Neural cell (in vitro differentiated cells): ENCODE data around the gene SPATA2. TPM values are rescaled to one million over a fixed set of nuclear protein-coding genes. Genes with fewer than 3 reads are reported as not detected.
"Not testable (repeated sequence)": the region's sequence is repeated elsewhere in the genome, so short reads cannot be mapped to it uniquely, and the experiment has no call there.

ENCODE experiments used
- H2AFZ ChIP-seq: fragments of 200-600, 300-800 bp; sonication (generic), shearing (Covaris generic); 2 replicates; pipeline ENCODE4 v1.6.0; 2014; ENCODE audit warnings: low read depth, mild to moderate bottlenecking, antibody characterized with exemption, low read length, moderate library complexity
- H3F3A ChIP-seq: fragments of 200-600 bp; shearing (Covaris generic); 2 replicates; pipeline ENCODE4 v1.6.1; 2016; ENCODE audit warnings: mild to moderate bottlenecking, moderate library complexity, mixed read lengths, antibody characterized with exemption, low read length; ENCODE audit not compliant: insufficient read depth, poor library complexity, severe bottlenecking
- H3K27ac ChIP-seq: fragments of 200-600, 300-800 bp; sonication (generic), shearing (Covaris generic); 2 replicates; pipeline ENCODE4 v1.5.1; 2014; ENCODE audit warnings: mild to moderate bottlenecking, low read length, moderate library complexity
- H3K27me3 ChIP-seq: fragments of 300-800, 200-600 bp; sonication (generic), shearing (Covaris generic); 2 replicates; pipeline ENCODE4 v1.6.0; 2014; ENCODE audit warnings: mild to moderate bottlenecking, low read depth, low read length, moderate library complexity; ENCODE audit not compliant: insufficient read depth
- H3K36me3 ChIP-seq: fragments of 300-800, 200-600 bp; sonication (generic), shearing (Covaris generic); 2 replicates; pipeline ENCODE4 v1.5.1; 2014; ENCODE audit warnings: mild to moderate bottlenecking, antibody characterized with exemption, low read length, moderate library complexity; ENCODE audit not compliant: insufficient read depth
- H3K4me2 ChIP-seq: fragments of 300-800, 200-600 bp; sonication (generic), shearing (Covaris generic); 2 replicates; pipeline ENCODE4 v1.6.0; 2014; ENCODE audit warnings: mild to moderate bottlenecking, low read length
- H3K4me3 ChIP-seq: fragments of 300-800, 200-600 bp; sonication (generic), shearing (Covaris generic); 2 replicates; pipeline ENCODE4 v1.5.1; 2014; ENCODE audit warnings: mild to moderate bottlenecking, low read length, moderate library complexity
- H3K79me2 ChIP-seq: fragments of 200-600 bp; shearing (Covaris generic); replicated peaks from 2 replicates; pipeline ENCODE4 v1.6.0; 2014; ENCODE audit warnings: mild to moderate bottlenecking, low read length, moderate library complexity; ENCODE audit not compliant: insufficient read depth
- H3K9ac ChIP-seq: fragments of 300-800, 200-600 bp; sonication (generic), shearing (Covaris generic); 2 replicates; pipeline ENCODE4 v1.6.1; 2016; ENCODE audit warnings: mild to moderate bottlenecking, low read length, mixed read lengths
- H3K9me2 ChIP-seq: fragments of 200-600 bp; shearing (Covaris generic); 2 replicates; pipeline ENCODE4 v1.6.1; 2016; ENCODE audit warnings: mild to moderate bottlenecking, low read length, mixed read lengths; ENCODE audit not compliant: insufficient read depth
- H3K9me3 ChIP-seq: fragments of 200-600, 300-800 bp; sonication (generic), shearing (Covaris generic); 2 replicates; pipeline ENCODE4 v1.6.1; 2016; ENCODE audit warnings: mild to moderate bottlenecking, mixed run types, low read length, moderate library complexity, mixed read lengths
- H4K20me1 ChIP-seq: fragments of 200-600 bp; shearing (Covaris generic); 2 replicates; pipeline ENCODE4 v1.6.1; 2016; ENCODE audit warnings: mild to moderate bottlenecking, mixed run types; ENCODE audit not compliant: insufficient read depth
- EP300 ChIP-seq: fragments of 450-650 bp; conservative IDR thresholded peaks from 2 replicates; pipeline ENCODE4 v1.6.1; 2014; ENCODE audit warnings: antibody characterized with exemption, mild to moderate bottlenecking, moderate library complexity; ENCODE audit not compliant: poor library complexity, severe bottlenecking
- EZH2 ChIP-seq: fragments of 200-600, 300-800 bp; shearing (Covaris generic), sonication (generic); IDR thresholded peaks from 2 replicates; pipeline ENCODE4 v1.6.1; 2014; ENCODE audit warnings: antibody characterized with exemption, low read length, borderline replicate concordance, mild to moderate bottlenecking; ENCODE audit not compliant: insufficient read depth, poor library complexity, severe bottlenecking
- MXI1 ChIP-seq: fragments of 450-650 bp; conservative IDR thresholded peaks from 2 replicates; pipeline ENCODE4 v1.6.1; 2014; ENCODE audit warnings: antibody characterized with exemption, mild to moderate bottlenecking; ENCODE audit not compliant: poor library complexity, severe bottlenecking
- POLR2AphosphoS5 ChIP-seq: IDR thresholded peaks from 2 replicates; pipeline ENCODE4 v1.6.1; 2012
- RAD21 ChIP-seq: fragments of 450-650 bp; conservative IDR thresholded peaks from 2 replicates; pipeline ENCODE4 v1.6.1; 2014; ENCODE audit warnings: antibody characterized with exemption, mild to moderate bottlenecking, moderate library complexity
- SMC3 ChIP-seq: fragments of 450-650 bp; conservative IDR thresholded peaks from 2 replicates; pipeline ENCODE4 v1.6.1; 2014; ENCODE audit warnings: antibody characterized with exemption, mild to moderate bottlenecking, moderate library complexity; ENCODE audit not compliant: poor library complexity
- TAF1 ChIP-seq: IDR thresholded peaks from 2 replicates; pipeline ENCODE4 v1.6.1; 2012; ENCODE audit warnings: low read depth
- polyA plus RNA-seq: library from polyadenylated mRNA; depleted of rRNA; stranded (reverse); fragments of >200 nt; gene quantifications from 2 replicates; pipeline ENCODE4 v1.2.3, GENCODE V29; 2014
- TF ChIP-seq, protein P1 (sequence below): IDR thresholded peaks from 2 replicates; pipeline ENCODE4 v1.6.1; 2012; ENCODE audit warnings: borderline replicate concordance
- TF ChIP-seq, protein P2 (sequence below): fragments of 450-650 bp; IDR thresholded peaks from 2 replicates; pipeline ENCODE4 v1.5.1; 2014; ENCODE audit warnings: antibody characterized with exemption, mild to moderate bottlenecking, moderate library complexity; ENCODE audit not compliant: poor library complexity, severe bottlenecking

The SPATA2 gene
- polyA plus RNA-seq, 1 donor from 2014 or later: 1.7 TPM

DNA sequence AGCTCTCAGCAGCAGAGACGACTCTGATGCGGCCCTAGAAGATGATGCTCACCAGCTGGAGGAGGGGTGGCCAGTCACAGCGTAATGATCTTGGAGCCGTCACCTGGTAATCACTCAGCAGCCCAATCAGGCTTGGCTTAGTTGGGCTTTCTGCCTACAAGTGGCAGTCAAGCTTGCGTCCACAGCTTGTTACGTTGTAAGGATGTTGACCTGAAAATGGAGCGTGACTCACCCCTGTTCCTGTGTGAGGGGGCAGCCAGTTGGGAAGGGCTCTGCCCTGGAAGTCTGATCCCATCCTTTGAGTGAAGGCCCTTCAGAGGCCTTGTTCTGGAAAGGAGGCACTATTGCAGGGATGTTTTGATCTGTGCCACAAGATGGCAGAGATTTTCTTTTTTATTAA, 49.8 kb downstream of the SPATA2 start (continued):
- TF ChIP-seq MXI1: no peak

DNA sequence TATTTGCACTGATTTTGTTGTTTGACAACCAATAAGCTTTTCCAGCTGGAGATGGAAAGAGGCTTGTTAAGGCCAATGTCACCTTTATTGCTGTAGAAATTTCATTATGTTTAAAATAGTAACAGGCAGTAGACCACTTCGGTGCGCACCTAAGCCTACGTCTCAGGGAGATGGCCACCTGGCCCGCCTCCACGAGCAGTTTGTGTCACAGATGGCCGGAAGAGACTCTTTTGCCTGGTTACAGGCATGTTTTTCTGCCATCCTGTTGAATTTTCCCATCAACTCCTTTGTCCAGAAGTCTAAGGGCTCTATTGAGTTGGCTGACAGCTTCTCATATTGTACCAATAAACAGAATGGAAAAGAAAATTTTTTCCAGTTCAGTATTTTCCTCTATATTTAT, 51.7 kb downstream of the SPATA2 start:
- H3K9me3 ChIP-seq: no peaks in the 10 kb centered on the region
- H3K4me3 ChIP-seq: no peak overlapping the region
- H3K9me2 ChIP-seq: no peaks in the 10 kb centered on the region
- TF ChIP-seq EZH2 (no peak), TAF1 (no peak), MXI1 (no peak), RAD21 (no peak), SMC3 (no peak), EP300 (no peak), POLR2AphosphoS5 (no peak)
- TF ChIP-seq, protein P1, sequence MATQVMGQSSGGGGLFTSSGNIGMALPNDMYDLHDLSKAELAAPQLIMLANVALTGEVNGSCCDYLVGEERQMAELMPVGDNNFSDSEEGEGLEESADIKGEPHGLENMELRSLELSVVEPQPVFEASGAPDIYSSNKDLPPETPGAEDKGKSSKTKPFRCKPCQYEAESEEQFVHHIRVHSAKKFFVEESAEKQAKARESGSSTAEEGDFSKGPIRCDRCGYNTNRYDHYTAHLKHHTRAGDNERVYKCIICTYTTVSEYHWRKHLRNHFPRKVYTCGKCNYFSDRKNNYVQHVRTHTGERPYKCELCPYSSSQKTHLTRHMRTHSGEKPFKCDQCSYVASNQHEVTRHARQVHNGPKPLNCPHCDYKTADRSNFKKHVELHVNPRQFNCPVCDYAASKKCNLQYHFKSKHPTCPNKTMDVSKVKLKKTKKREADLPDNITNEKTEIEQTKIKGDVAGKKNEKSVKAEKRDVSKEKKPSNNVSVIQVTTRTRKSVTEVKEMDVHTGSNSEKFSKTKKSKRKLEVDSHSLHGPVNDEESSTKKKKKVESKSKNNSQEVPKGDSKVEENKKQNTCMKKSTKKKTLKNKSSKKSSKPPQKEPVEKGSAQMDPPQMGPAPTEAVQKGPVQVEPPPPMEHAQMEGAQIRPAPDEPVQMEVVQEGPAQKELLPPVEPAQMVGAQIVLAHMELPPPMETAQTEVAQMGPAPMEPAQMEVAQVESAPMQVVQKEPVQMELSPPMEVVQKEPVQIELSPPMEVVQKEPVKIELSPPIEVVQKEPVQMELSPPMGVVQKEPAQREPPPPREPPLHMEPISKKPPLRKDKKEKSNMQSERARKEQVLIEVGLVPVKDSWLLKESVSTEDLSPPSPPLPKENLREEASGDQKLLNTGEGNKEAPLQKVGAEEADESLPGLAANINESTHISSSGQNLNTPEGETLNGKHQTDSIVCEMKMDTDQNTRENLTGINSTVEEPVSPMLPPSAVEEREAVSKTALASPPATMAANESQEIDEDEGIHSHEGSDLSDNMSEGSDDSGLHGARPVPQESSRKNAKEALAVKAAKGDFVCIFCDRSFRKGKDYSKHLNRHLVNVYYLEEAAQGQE: no peak
- TF ChIP-seq, protein P2, sequence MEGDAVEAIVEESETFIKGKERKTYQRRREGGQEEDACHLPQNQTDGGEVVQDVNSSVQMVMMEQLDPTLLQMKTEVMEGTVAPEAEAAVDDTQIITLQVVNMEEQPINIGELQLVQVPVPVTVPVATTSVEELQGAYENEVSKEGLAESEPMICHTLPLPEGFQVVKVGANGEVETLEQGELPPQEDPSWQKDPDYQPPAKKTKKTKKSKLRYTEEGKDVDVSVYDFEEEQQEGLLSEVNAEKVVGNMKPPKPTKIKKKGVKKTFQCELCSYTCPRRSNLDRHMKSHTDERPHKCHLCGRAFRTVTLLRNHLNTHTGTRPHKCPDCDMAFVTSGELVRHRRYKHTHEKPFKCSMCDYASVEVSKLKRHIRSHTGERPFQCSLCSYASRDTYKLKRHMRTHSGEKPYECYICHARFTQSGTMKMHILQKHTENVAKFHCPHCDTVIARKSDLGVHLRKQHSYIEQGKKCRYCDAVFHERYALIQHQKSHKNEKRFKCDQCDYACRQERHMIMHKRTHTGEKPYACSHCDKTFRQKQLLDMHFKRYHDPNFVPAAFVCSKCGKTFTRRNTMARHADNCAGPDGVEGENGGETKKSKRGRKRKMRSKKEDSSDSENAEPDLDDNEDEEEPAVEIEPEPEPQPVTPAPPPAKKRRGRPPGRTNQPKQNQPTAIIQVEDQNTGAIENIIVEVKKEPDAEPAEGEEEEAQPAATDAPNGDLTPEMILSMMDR: no peak
- no peak overlapping the region for H2AFZ ChIP-seq
- no peaks in the 10 kb centered on the region for H4K20me1 ChIP-seq
- H3K4me2 ChIP-seq: no peak overlapping the region
- no peaks in the 10 kb centered on the region for H3F3A ChIP-seq
- H3K36me3 ChIP-seq: no peaks in the 10 kb centered on the region
- no peaks in the 10 kb centered on the region for H3K27me3 ChIP-seq
- H3K9ac ChIP-seq: no peak overlapping the region
- H3K27ac ChIP-seq: no peak overlapping the region
- no peaks in the 10 kb centered on the region for H3K79me2 ChIP-seq

DNA sequence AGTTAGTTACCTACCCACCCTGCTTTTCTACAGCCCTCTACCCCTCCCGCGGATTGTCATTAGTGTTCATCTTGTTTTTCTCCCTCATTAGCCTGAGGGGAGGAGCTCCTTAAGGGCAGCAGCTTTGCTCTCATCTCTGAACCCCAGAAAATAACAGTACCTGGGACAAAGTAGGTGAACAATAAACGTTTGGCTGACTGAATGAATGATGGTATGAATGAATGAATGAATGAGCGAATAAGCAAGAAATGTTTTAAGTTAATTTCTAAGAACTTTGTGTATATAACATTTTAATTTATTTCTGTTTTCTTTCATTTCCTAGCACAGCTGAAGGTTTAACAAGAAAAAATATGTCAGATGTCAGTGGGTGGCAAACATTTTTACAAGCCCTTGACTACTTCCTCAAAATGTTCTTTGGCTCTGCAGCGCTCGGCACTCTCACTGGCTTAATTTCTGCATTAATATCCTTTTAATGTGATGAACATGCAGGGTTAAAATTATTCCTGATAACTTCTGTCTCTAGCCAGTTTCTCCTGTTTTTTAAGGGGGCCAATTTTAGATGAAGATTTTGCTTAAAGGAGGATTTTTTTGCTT, 52.6 kb downstream of the SPATA2 start:
- Histone ChIP-seq H3K79me2 (no peaks in the 10 kb centered on the region), H4K20me1 (no peaks in the 10 kb centered on the region), H3K36me3 (no peaks in the 10 kb centered on the region), H2AFZ (no peak overlapping the region), H3K4me2 (no peak overlapping the region), H3K9ac (no peak overlapping the region), H3K27me3 (no peaks in the 10 kb centered on the region), H3F3A (no peaks in the 10 kb centered on the region), H3K9me3 (no peaks in the 10 kb centered on the region), H3K27ac (no peak overlapping the region), H3K9me2 (no peaks in the 10 kb centered on the region), H3K4me3 (no peak overlapping the region)
- TF ChIP-seq, protein P1: no peak
- TF ChIP-seq EZH2: no peak
- TF ChIP-seq SMC3: no peak
- no peak for TF ChIP-seq RAD21
- no peak for TF ChIP-seq POLR2AphosphoS5
- no peak for TF ChIP-seq EP300
- TF ChIP-seq TAF1: no peak
- no peak for TF ChIP-seq MXI1
- TF ChIP-seq, protein P2: no peak

DNA sequence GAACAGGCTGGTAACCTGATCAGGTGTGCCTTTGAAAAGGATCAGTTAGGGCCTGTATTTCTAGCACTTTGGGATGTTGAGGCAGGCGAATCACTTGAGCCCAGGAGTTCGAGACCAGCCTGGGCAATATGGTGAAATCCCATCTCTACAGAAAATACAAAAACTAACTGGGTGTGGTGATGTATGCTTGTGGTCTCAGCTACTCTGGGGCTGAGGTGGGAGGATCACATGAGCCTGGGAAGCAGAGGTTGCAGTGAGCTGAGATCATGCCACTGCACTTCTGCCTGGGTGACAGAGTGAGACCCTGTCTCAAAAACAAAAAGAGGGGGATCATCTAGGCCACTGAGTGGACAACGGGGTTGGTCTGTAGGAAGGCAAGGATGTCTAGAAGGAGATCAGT, 54.1 kb downstream of the SPATA2 start:
- H3F3A ChIP-seq, H3K4me2 ChIP-seq, H3K4me3 ChIP-seq, H3K79me2 ChIP-seq, H3K9me2 ChIP-seq, H3K9ac ChIP-seq, H3K9me3 ChIP-seq, H3K27ac ChIP-seq, H4K20me1 ChIP-seq, H3K36me3 ChIP-seq, H3K27me3 ChIP-seq, H2AFZ ChIP-seq: not testable (repeated sequence)
